PC-3 (cell line): ENCODE results near the gene SORL1-AS1.

ENCODE experiments used
- ATAC-seq: fragments of 200-7000 bp; cut with Tn5 transposase; 2 replicates; pipeline ENCODE4 v1.9.1; 2020; ENCODE audit warnings: mild to moderate bottlenecking, moderate library complexity
- BruUV-seq: library from RNA; stranded (reverse); fragments of 400-500 nt; replicated peaks from 2 replicates; lab custom pipeline; 2021; lab: Mats Ljungman, UMichigan
- CTCF ChIA-PET: fragments of 300-600 bp; sonication (Branson Sonifier 250); formaldehyde crosslinking; loops from one replicate; lab custom pipeline; 2022; ENCODE audit warnings: antibody characterized with exemption; lab: Charles Lee
- POLR2A ChIA-PET: fragments of 300-600 bp; sonication (Branson Sonifier 250); formaldehyde crosslinking; loops from one replicate; lab custom pipeline; 2022; ENCODE audit warnings: antibody characterized with exemption; ENCODE audit not compliant: unreplicated experiment; lab: Charles Lee
- DNase-seq: peaks from one replicate; pipeline ENCODE4 v3.0.0-alpha.2; 2015
- H2AFZ ChIP-seq: fragments of 300-600 bp; sonication (generic); 2 replicates; pipeline ENCODE4 v1.6.0; 2016; ENCODE audit warnings: antibody characterized with exemption, low read length
- H3F3A ChIP-seq: fragments of 300-600 bp; sonication (generic); one replicate; pipeline ENCODE4 v1.6.0; 2017; ENCODE audit warnings: antibody characterized with exemption, low read length, control low read depth, mild to moderate bottlenecking; ENCODE audit not compliant: unreplicated experiment
- H3K27ac ChIP-seq: fragments of 300-600 bp; sonication (generic); 2 replicates; pipeline ENCODE4 v1.5.1; 2016; ENCODE audit warnings: mild to moderate bottlenecking, low read length
- H3K27me3 ChIP-seq: fragments of 300-600 bp; sonication (generic); 2 replicates; pipeline ENCODE4 v1.6.1; 2016; ENCODE audit warnings: low read length, mixed read lengths
- H3K36me3 ChIP-seq: fragments of 300-600 bp; sonication (generic); 2 replicates; pipeline ENCODE4 v1.6.1; 2016; ENCODE audit warnings: low read depth, mixed run types, low read length, mixed read lengths
- H3K4me1 ChIP-seq: fragments of 300-600 bp; sonication (generic); 2 replicates; pipeline ENCODE4 v1.5.1; 2016; ENCODE audit warnings: low read length; ENCODE audit not compliant: insufficient read depth
- H3K4me2 ChIP-seq: fragments of 300-600 bp; sonication (generic); 2 replicates; pipeline ENCODE4 v1.6.0; 2016; ENCODE audit warnings: low read length
- H3K4me3 ChIP-seq: fragments of 300-600 bp; sonication (generic); 2 replicates; pipeline ENCODE4 v1.5.1; 2016; ENCODE audit warnings: mild to moderate bottlenecking, low read length, mixed read lengths
- H3K79me2 ChIP-seq: fragments of 300-600 bp; sonication (generic); 2 replicates; pipeline ENCODE4 v1.6.1; 2017; ENCODE audit warnings: low read length, mixed read lengths
- H3K9ac ChIP-seq: fragments of 300-600 bp; sonication (generic); 2 replicates; pipeline ENCODE4 v1.6.0; 2016; ENCODE audit warnings: mild to moderate bottlenecking, low read length
- H3K9me2 ChIP-seq: fragments of 300-600 bp; sonication (generic); replicated peaks from 2 replicates; pipeline ENCODE4 v1.6.1; 2016; ENCODE audit warnings: mixed run types, low read length, mixed read lengths
- H3K9me3 ChIP-seq: fragments of 300-600 bp; sonication (generic); 2 replicates; pipeline ENCODE4 v1.6.1; 2016; ENCODE audit warnings: low read length, mixed read lengths
- H4K20me1 ChIP-seq: fragments of 300-600 bp; sonication (generic); 2 replicates; pipeline ENCODE4 v1.6.1; 2016; ENCODE audit warnings: low read length, mixed read lengths
- EZH2 ChIP-seq: fragments of 300-600 bp; sonication (generic); IDR thresholded peaks from one replicate; pipeline ENCODE4 v1.6.1; 2017; ENCODE audit warnings: antibody characterized with exemption, mild to moderate bottlenecking, low read length; ENCODE audit not compliant: unreplicated experiment
- EZH2phosphoT487 ChIP-seq: fragments of 300-600 bp; sonication (generic); IDR thresholded peaks from 2 replicates; pipeline ENCODE4 v1.6.1; 2018; ENCODE audit warnings: mild to moderate bottlenecking, antibody characterized with exemption, low read length, borderline replicate concordance
- intact Hi-C: fragments of 100-400 bp; cut with micrococcal nuclease; formaldehyde crosslinking; loops from 2 replicates; pipeline ENCODE4 v1.9.0; 2023
- TF ChIP-seq, protein P1 (sequence below): fragments of 300-600 bp; sonication (generic); conservative IDR thresholded peaks from 2 replicates; pipeline ENCODE4 v1.5.1; 2017; ENCODE audit warnings: antibody characterized with exemption, low read depth, mild to moderate bottlenecking, low read length

SORL1-AS1 gene

DNA sequence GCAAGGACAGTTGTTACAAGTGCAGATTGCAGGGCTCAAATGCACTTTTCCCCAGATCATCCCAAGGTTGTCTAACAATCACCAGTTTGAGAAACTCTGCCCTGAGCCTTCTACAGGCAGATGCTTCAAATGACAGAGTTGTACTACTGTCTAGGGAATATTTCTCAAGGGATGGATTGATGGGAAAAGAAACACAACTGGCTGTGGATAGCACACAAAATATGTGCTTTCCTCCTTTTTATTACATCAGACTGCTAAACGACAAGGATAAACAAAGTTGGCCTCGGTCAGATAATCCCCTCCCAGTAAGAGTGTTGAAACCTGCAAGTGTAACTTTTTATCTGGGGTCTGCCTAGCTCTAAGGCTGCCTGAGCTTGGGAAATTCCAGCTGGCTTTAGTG, 46.6 kb upstream of the SORL1-AS1 start:
- no peaks in the 10 kb centered on the region for H3K9me3 ChIP-seq
- BruUV-seq = no TSS peak
- no peak overlapping the region for H3K9ac ChIP-seq
- ChIA-PET POLR2A (no interaction called here), CTCF (no interaction called here)
- no peaks in the 10 kb centered on the region for H4K20me1 ChIP-seq
- no peak overlapping the region for H3K27ac ChIP-seq
- no peak for TF ChIP-seq EZH2phosphoT487
- no peak for TF ChIP-seq EZH2
- TF ChIP-seq, protein P1, sequence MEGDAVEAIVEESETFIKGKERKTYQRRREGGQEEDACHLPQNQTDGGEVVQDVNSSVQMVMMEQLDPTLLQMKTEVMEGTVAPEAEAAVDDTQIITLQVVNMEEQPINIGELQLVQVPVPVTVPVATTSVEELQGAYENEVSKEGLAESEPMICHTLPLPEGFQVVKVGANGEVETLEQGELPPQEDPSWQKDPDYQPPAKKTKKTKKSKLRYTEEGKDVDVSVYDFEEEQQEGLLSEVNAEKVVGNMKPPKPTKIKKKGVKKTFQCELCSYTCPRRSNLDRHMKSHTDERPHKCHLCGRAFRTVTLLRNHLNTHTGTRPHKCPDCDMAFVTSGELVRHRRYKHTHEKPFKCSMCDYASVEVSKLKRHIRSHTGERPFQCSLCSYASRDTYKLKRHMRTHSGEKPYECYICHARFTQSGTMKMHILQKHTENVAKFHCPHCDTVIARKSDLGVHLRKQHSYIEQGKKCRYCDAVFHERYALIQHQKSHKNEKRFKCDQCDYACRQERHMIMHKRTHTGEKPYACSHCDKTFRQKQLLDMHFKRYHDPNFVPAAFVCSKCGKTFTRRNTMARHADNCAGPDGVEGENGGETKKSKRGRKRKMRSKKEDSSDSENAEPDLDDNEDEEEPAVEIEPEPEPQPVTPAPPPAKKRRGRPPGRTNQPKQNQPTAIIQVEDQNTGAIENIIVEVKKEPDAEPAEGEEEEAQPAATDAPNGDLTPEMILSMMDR = no peak
- intact Hi-C loops = no loop called here
- DNase-seq (no peak), ATAC-seq (no peak)
- H3K4me1 ChIP-seq = no peaks in the 10 kb centered on the region
- H3K27me3 ChIP-seq = no peaks in the 10 kb centered on the region
- no peaks in the 10 kb centered on the region for H3K79me2 ChIP-seq
- no peak overlapping the region for H2AFZ ChIP-seq
- no peaks in the 10 kb centered on the region for H3K9me2 ChIP-seq
- H3K4me2 ChIP-seq = no peak overlapping the region
- peaks cover 26% of the 10 kb centered on the region; the same call in 1 of the 2 replicates for H3K36me3 ChIP-seq
- H3K4me3 ChIP-seq = no peak overlapping the region
- no peaks in the 10 kb centered on the region for H3F3A ChIP-seq

DNA sequence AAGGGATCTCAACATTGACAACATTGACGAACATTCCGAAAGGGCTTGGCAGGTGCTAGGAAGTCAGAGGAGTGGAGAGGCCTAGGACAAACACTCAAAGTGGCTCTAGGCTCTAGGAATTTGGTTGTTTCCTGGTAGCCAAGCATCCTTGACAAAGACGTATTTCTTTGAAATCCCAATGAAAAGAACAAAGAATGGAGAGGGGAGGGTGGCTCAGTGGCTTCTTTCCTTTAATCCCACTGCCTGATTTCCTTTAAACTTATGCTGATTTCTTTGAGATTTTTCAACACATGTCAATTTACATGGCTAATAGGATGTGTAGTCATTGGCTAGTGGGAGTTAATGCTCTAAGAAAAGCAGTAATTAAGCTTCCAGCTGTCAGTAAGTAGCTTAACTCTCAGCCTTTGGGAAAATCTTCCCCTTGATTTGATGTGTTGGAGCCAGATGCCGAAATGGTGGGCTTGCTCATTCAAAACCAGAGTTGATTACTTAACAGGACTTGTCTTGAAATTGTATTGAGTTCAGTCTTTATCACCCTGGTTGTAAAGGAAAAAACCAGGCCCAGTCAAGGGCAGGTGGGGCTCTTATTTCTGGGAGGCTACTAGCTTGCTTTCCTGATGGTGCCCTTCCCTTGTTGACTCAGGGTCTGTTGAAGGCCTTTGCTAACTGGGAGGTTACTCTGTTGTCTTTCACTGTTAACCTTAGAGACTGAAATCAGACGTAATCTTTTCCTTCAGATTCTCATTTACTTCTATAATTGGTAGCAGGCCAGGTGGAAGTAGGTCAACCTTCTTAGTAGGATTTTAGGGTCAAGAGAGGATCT, 44.6 kb upstream of the SORL1-AS1 start:
- H3K9me2 ChIP-seq = no peaks in the 10 kb centered on the region
- no TSS peak for BruUV-seq
- TF ChIP-seq, protein P1 = no peak
- TF ChIP-seq EZH2phosphoT487 (no peak), EZH2 (no peak)
- intact Hi-C loops = no loop called here
- no peaks in the 10 kb centered on the region for H3F3A ChIP-seq
- ChIA-PET POLR2A (no interaction called here), CTCF (no interaction called here)
- no peak for DNase-seq
- H3K4me1 ChIP-seq = no peaks in the 10 kb centered on the region
- no peak overlapping the region for H3K27ac ChIP-seq
- no peaks in the 10 kb centered on the region for H3K27me3 ChIP-seq
- H3K9me3 ChIP-seq = no peaks in the 10 kb centered on the region
- H3K4me2 ChIP-seq = no peak overlapping the region
- peaks cover 23% of the 10 kb centered on the region; the same call in 1 of the 2 replicates for H3K36me3 ChIP-seq
- no peak overlapping the region for H2AFZ ChIP-seq
- no peak overlapping the region for H3K9ac ChIP-seq
- no peak overlapping the region for H3K4me3 ChIP-seq
- H4K20me1 ChIP-seq = no peaks in the 10 kb centered on the region
- no peak for ATAC-seq
- no peaks in the 10 kb centered on the region for H3K79me2 ChIP-seq

DNA sequence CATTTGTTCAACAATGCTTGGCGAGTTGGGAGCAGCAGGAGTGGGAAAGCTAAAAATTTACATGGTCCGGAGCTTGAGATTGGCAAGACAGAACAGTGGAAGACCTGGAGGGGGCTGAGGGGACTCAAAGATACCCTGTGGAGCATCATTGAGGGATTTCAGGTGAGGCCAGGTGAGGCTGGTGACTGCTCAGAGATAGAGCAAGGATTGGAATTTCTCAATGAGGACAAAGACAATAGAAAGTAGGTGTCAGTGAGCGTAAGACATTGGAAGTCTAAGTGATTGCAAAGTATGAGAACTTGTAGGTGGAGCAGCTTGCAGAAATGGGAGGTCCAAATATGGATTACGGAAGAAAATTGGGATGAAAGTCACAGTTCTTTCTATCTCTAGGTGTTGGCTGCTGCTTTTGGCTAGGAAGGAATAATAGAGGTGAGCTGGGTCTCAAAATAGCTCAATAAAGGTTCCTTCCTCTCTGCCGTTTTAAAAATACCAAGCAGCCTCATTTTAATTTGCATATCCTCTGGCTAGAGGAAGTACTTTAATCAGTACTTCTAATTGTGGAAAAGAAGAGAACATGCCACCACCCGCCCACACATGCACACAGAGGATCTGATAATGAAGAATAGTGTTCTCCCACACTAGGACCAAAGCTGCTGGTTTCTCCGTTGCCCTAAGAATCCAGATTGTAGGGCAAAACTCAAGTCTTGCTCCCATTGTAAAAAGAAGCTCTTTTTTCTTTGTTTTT, 41.8 kb upstream of the SORL1-AS1 start:
- Histone ChIP-seq H2AFZ (no peak overlapping the region), H3K9me3 (no peaks in the 10 kb centered on the region), H3K4me1 (no peaks in the 10 kb centered on the region), H4K20me1 (no peaks in the 10 kb centered on the region), H3K36me3 (peaks cover 19% of the 10 kb centered on the region; the same call in 1 of the 2 replicates), H3K9me2 (no peaks in the 10 kb centered on the region), H3K9ac (no peak overlapping the region), H3K27me3 (no peaks in the 10 kb centered on the region), H3F3A (no peaks in the 10 kb centered on the region), H3K79me2 (no peaks in the 10 kb centered on the region), H3K27ac (no peak overlapping the region), H3K4me2 (no peak overlapping the region), H3K4me3 (no peak overlapping the region)
- CTCF ChIA-PET = no interaction called here
- no TSS peak for BruUV-seq
- POLR2A ChIA-PET = no interaction called here
- DNase-seq = no peak
- TF ChIP-seq EZH2 = no peak
- TF ChIP-seq EZH2phosphoT487 = no peak
- TF ChIP-seq, protein P1 = no peak
- ATAC-seq = no peak
- intact Hi-C loops = no loop called here
